Coronary artery (tissue), 2 donors: ENCODE results near the gene FOXP1.
A peak's percentile ranks its signal among the peaks of the same experiment; 100 is the strongest.

Source experiments
- DNase-seq: peaks from one replicate; pipeline ENCODE4 v3.0.0-alpha.2; 2017; ENCODE audit warnings: low spot score
- H3K27ac ChIP-seq, 2 donors: fragments of 200-600 bp; sonication (generic); one replicate each; pipeline ENCODE4 v1.5.1; 2016 to 2019
- H3K4me3 ChIP-seq: fragments of 200-600 bp; sonication (generic); 2 replicates; pipeline ENCODE4 v1.5.1; 2016; ENCODE audit warnings: mild to moderate bottlenecking, moderate library complexity
- CTCF ChIP-seq: fragments of 200-600 bp; sonication (generic); IDR thresholded peaks from one replicate; pipeline ENCODE4 v1.5.1; 2019; ENCODE audit warnings: antibody characterized with exemption

Gene FOXP1

DNA sequence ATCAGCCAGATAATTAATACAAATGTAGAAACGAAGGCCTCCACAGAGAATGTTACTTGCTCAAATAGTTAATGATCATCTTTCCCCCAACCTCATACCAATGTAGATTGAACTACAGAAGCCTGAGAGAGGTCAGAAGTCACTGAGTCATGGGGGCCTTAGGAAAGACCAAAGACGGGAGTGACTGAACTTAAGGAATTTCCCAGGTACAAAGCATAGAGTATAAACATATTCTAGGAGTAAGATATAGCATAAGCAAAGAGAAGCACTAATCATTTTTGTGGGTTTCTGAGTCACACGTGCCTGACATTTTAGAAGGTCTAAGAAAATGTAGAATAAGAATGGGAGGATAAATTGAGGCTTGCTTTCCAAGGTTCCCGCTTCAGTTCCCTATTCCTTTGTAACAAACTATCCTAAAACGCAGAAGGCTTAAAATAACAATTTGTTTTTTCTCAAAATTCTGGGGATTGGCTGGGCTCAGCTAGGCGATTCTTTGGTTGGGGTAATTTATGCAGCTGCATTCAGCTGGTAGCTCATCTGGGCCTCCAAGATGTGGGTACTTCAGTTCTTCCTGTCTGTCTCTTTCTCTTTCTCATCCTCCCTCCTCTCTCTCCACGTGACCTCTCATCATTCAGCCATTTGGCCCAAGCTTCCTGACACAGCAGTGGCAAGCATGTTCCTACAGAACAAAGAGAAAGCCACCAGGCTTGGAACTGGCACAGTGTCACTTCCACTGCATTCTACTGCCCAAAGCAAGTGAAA lies 422.6 kb downstream of the FOXP1 start:
- Histone ChIP-seq H3K27ac (peak overlapping the region in 1 of 2 donors; percentile 5), H3K4me3 (no peak overlapping the region)
- no peak for TF ChIP-seq CTCF
- no peak for DNase-seq

DNA sequence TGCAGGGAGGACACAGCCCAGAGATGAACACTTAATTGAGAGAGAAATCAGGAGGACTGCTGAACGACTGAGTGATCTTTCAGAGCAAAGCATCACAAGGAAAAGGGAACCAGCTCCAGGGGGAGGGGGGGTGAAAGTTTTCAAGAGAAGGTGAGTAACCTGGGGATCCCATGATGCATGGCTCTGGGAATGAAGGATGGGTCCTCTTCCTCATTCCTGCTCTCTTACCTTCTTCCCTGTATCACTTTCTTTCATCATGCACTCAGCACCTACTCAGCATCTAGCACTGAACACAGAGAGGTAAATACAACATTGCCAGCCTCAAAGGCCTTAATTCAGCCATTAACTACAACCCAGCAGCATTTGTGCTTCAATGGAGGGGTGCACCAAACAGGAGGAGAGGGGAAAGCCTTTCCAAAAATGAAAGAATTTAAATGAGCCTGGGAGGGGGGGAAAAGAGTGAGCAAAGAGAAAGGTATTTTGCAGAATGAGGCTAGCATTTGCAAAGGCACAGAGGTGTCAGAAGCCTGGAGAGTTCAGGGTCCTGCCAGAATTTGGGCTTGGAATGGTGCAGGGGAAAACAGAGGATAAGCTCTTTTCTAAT lies 427.4 kb downstream of the FOXP1 start:
- DNase-seq, result no peak
- no peak overlapping the region for H3K4me3 ChIP-seq
- H3K27ac ChIP-seq, result no peak overlapping the region
- TF ChIP-seq CTCF, result no peak

- no peak for DNase-seq
- Histone ChIP-seq H3K4me3 (no peak overlapping the region), H3K27ac (no peak overlapping the region)
- no peak for TF ChIP-seq CTCF
Observed at GRCh38 chr3:71154846-71155245, 428.7 kb downstream of the FOXP1 start.

DNA sequence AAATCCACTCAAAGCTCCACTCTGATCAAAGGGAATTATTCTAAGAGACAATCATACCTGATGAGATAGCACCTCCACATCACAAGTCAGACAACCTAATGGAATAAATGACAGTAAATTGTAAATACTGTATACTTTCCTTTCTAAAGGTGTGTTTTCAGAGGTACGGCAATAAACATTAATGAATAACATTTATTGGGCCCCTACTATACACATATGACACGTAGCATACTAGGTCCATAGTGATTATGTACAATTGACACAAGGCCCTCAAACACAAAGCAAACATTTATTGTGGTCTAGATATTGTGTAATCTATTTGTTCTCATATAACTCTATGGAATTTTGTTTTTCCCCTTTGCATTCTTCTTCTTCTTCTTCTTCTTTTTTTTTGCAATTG lies 429.8 kb downstream of the FOXP1 start:
- H3K27ac ChIP-seq, result no peak overlapping the region
- H3K4me3 ChIP-seq, result no peak overlapping the region
- no peak for TF ChIP-seq CTCF
- DNase-seq, result no peak

DNA sequence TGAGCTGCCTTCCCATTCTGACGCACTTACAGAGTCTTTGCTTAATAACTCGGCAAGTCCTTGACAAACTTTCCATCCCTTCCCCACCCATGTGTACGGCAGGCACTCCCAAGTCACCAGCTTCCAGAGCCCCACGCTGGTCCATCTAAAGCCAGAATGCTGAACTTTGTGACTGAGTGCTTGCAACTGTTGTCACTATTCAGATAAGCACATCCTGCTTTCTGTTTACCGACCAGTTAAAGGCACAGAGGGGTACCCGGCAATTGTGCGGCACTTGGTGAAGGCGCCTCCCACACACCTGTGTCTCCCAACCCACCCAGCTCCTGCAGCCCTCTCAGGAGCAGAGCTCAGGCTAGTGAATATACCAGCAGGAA lies 430.6 kb downstream of the FOXP1 start:
- Histone ChIP-seq H3K4me3 (no peak overlapping the region), H3K27ac (no peak overlapping the region)
- TF ChIP-seq CTCF, result no peak
- DNase-seq, result no peak

DNA sequence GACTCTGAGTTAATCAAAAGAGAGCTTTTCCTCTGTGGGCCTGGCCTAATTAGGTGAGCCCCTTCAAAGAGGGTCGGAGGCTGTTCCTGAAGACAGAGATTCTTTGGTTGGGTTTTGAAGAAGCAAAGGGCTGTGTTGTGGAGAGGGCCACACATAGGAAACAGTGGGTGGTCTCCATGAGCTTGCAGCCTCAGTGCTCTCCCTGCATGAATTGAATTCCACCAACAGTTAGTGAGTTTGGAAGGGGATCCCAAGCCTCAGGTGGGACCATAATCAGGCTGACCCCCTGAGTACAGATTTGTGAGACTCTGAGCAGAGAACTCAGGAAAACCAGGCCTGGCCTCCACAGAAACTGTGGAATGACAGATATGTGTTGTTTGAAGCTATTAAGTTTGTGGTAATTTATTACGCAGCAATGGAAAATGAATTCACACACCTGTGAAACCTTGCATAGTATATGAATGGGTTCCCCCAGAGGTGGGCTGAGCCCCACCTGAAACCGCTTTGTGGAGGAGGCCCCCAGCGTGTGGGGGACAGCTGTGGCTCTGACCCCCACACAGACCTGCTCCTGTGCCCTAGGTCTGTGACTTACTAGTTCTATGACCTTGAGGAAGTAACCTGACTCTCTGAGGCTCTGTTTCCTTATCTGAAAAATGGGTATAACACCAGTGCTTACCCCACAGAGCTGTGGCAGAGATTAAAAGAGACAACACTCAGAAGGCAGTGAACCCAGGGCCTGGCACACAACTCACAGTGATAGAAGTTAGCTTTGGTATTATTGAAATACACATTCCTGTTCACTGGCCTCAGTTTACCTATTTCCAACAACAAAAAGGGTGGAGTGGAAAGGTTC lies 431.3 kb downstream of the FOXP1 start:
- Histone ChIP-seq H3K4me3 (no peak overlapping the region), H3K27ac (no peak overlapping the region)
- no peak for DNase-seq
- no peak for TF ChIP-seq CTCF
